AG09309 (cell line): ENCODE results near the gene ANGPTL8.

Source experiments
- DNase-seq: peaks from one replicate; pipeline ENCODE4 v3.0.0-alpha.2; 2010; ENCODE audit warnings: low read depth
- H3K4me3 ChIP-seq: 2 replicates; pipeline ENCODE4 v1.5.1; 2011; ENCODE audit warnings: mild to moderate bottlenecking, low read depth, low read length, moderate library complexity; ENCODE audit not compliant: control insufficient read depth
- CTCF ChIP-seq: IDR thresholded peaks from 2 replicates; pipeline ENCODE4 v1.5.1; 2011; ENCODE audit warnings: mild to moderate bottlenecking, low read depth, low read length, inconsistent platforms; ENCODE audit not compliant: insufficient read depth, control insufficient read depth; ENCODE audit errors: missing control alignments

ANGPTL8 gene

GRCh38 chr19:11198769-11199424 lies 40.5 kb upstream of the ANGPTL8 start:
- TF ChIP-seq CTCF, result no peak
- no peak for DNase-seq
- H3K4me3 ChIP-seq, result no peak overlapping the region

GRCh38 chr19:11199517-11199916 lies 39.9 kb upstream of the ANGPTL8 start:
- DNase-seq, result no peak
- H3K4me3 ChIP-seq, result no peak overlapping the region
- TF ChIP-seq CTCF, result no peak

DNA sequence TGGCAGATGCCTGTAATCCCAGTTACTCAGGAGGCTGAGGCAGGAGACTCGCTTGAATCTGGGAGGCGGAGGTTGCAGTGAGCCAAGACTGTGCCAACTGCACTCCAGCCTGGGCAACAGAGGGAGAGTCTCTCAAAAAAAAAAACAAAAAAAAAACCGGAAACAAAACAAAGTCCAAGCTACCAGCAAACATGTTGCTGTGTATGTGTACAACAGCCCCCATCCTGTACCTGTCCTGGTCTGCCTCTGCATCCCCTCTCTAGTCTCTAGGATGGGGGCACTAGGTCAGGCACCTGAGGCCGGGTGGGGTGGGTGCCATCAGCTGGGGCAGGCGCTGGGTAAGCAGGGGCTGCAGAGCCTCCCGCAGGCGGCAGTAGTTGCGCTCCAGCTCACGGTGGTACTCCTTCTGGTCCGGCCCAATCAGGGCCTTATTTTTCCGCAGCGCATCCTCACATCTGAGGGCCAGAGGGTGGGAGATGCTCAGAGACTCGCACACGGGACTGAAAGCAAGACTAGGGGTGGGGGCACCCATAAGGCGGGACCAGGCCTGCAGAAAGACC lies 39.3 kb upstream of the ANGPTL8 start:
- no peak for DNase-seq
- H3K4me3 ChIP-seq, result no peak overlapping the region
- no peak for TF ChIP-seq CTCF

DNA sequence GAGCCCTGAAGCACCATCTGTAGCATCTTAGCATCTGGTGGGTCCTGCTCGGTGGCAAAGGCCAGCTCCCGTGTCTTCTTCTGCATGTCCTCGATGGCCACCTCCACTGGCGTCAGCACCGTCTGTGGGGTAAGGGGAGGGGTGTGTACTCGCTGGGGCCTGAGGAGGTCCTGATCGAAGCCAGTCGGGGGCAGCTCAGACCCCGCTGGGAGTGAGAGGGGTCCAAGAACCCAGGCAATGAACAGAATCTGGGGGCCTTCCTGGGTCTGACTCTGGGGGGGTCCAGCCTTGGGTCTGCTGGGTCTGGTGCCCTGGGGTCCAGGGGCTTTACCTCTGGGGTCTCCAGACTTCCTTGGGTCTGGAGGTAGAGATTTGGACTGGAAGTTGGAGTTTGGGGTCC lies 38.5 kb upstream of the ANGPTL8 start:
- no peak for TF ChIP-seq CTCF
- H3K4me3 ChIP-seq, result no peak overlapping the region
- DNase-seq, result no peak

DNA sequence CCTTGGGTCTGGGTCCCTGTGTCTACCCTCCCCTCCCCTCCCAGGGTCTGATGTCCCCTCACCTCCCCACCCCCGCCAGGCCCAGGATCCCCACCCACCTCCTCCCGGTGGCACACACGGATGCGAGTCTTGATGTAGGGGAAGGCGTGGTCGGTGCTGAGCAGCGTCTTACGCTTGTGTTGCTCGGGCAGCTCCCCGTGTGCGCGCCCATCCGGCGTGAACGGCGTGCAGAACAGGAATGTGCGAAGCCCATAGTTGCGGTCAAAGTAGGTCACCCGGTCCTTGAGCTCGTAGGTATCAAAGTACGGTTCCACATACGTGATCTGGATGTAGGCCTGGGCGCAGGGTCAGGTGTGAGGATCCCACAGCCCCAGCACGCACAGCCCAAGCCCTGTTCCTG lies 37.6 kb upstream of the ANGPTL8 start:
- DNase-seq, result no peak

GRCh38 chr19:11202488-11203193 lies 36.8 kb upstream of the ANGPTL8 start:
- TF ChIP-seq CTCF, result no peak
- H3K4me3 ChIP-seq, result no peak overlapping the region
- no peak for DNase-seq

More for the DNA sequence above, 37.6 kb upstream of the ANGPTL8 start:
- H3K4me3 ChIP-seq, result no peak overlapping the region
- no peak for TF ChIP-seq CTCF
